ENCODE measurements around the gene TENM4. TPM values are rescaled to one million over a fixed set of nuclear protein-coding genes. Genes with fewer than 3 reads are reported as not detected.

Gene TENM4
- total RNA-seq, 4 donors from 2014 or later, result 4.0 to 14.6 (median 4.5) TPM

- TF ChIP-seq CTCF (IDR thresholded peaks at IDR 0.05; ENCODE audit: low read depth), result no peak
Measured at GRCh38 chr11:79413268-79413667, 27.6 kb downstream of the TENM4 start.

- TF ChIP-seq CTCF (IDR thresholded peaks at IDR 0.05; ENCODE audit: low read depth), result no peak
Measured at GRCh38 chr11:79412761-79413160, 28.1 kb downstream of the TENM4 start.

- TF ChIP-seq CTCF (IDR thresholded peaks at IDR 0.05; ENCODE audit: low read depth), result no peak
Measured at GRCh38 chr11:79409330-79409729, 31.5 kb downstream of the TENM4 start.

- no peak for TF ChIP-seq CTCF (IDR thresholded peaks at IDR 0.05; ENCODE audit: low read depth)
Measured at GRCh38 chr11:79406376-79406775, 34.5 kb downstream of the TENM4 start.

- no peak for TF ChIP-seq CTCF (IDR thresholded peaks at IDR 0.05; ENCODE audit: low read depth)
Measured at GRCh38 chr11:79404806-79405205, 36.0 kb downstream of the TENM4 start.

GRCh38 chr11:79404325-79404724 lies 36.5 kb downstream of the TENM4 start:
- no peak for TF ChIP-seq CTCF (IDR thresholded peaks at IDR 0.05; ENCODE audit: low read depth)

- TF ChIP-seq CTCF (IDR thresholded peaks at IDR 0.05; ENCODE audit: low read depth), result no peak
Measured at GRCh38 chr11:79403839-79404238, 37.0 kb downstream of the TENM4 start.

Measured in subcutaneous adipose tissue (tissue), 4 donors.